Heart left ventricle (tissue), 16 donors: ENCODE measurements around the gene STK36. TPM values are rescaled to one million over a fixed set of nuclear protein-coding genes. Genes with fewer than 3 reads are reported as not detected.

Experiments
- ATAC-seq, 4 donors: fragments of 200-7000 bp; cut with Tn5 transposase; one replicate each; pipeline ENCODE4 v1.9.1; 2020 to 2022; ENCODE audit warnings: moderate library complexity in 4 of 4, mild to moderate bottlenecking in 3 of 4, moderate number of reproducible peaks in 1 of 4
- DNase-seq, 5 donors: peaks; one replicate each; pipeline ENCODE4 v3.0.0-alpha.2; 2020
- H3K27ac ChIP-seq, 12 donors: fragments of 200-600 bp; sonication (generic) in 4 of 12; one replicate each; pipeline versions ENCODE4 v1.5.0 to v1.8.0; 2016 to 2022; ENCODE audit warnings: mild to moderate bottlenecking in 2 of 12
- H3K27me3 ChIP-seq, 9 donors: fragments of 200-600 bp; sonication (generic) in 2 of 9; one replicate each; pipeline versions ENCODE4 v1.5.1 to v1.8.0; 2016 to 2022; ENCODE audit warnings: mild to moderate bottlenecking in 3 of 9
- H3K36me3 ChIP-seq, 9 donors: fragments of 200-600 bp; sonication (generic) in 2 of 9; one replicate each; pipeline versions ENCODE4 v1.5.0 to v1.8.0; 2018 to 2022; ENCODE audit warnings: mild to moderate bottlenecking in 2 of 9
- H3K4me1 ChIP-seq, 12 donors: fragments of 200-600 bp; sonication (generic) in 4 of 12; one replicate each; pipeline versions ENCODE4 v1.5.0 to v1.8.0; 2016 to 2022; ENCODE audit warnings: mild to moderate bottlenecking in 3 of 12
- H3K4me3 ChIP-seq, 12 donors: fragments of 200-600 bp; sonication (generic) in 4 of 12; one replicate each; pipeline versions ENCODE4 v1.5.0 to v1.8.0; 2017 to 2022; ENCODE audit warnings: mild to moderate bottlenecking in 9 of 12, moderate library complexity in 4 of 12
- H3K9me3 ChIP-seq, 12 donors: fragments of 200-600 bp; sonication (generic) in 4 of 12; one replicate each; pipeline versions ENCODE4 v1.5.0 to v1.8.0; 2016 to 2022; ENCODE audit warnings: mild to moderate bottlenecking in 1 of 12
- CTCF ChIP-seq, 12 donors: fragments of 200-600 bp; sonication (generic) in 4 of 12; IDR thresholded peaks; one replicate each; pipeline versions ENCODE4 v1.5.0 to v1.8.0; 2018 to 2022; ENCODE audit warnings: antibody characterized with exemption in 12 of 12, mild to moderate bottlenecking in 5 of 12
- POLR2A ChIP-seq, 2 donors: fragments of 450-650 bp; IDR thresholded peaks; one replicate each; pipeline ENCODE4 v1.6.1; 2017; ENCODE audit warnings: antibody characterized with exemption in 2 of 2, mild to moderate bottlenecking in 2 of 2, moderate library complexity in 2 of 2
- WGBS, 4 donors: extraction: QIAGEN DNeasy Blood & Tissue Kit in 2 of 4; methylation state at CpG; one replicate each; pipeline versions ENCODE4 v1.1.5 to v1.1.7; 2013 to 2018; 5-methylcytosine and 5-hydroxymethylcytosine counted together
- intact Hi-C, 10 donors: fragments of 100-400 bp; cut with DNase I; formaldehyde crosslinking; loops; one replicate each; pipeline versions ENCODE4 v1.11.1 to v1.14.2; 2022
- polyA plus RNA-seq, 2 donors: library from polyadenylated mRNA; stranded (reverse); fragments of 200-250 nt; gene quantifications; one replicate each; pipeline ENCODE4 v1.2.3, GENCODE V29; 2013
- total RNA-seq, 9 donors: library from RNA; depleted of rRNA in 2 of 9; stranded (reverse); fragments of >200 nt in 2 of 9; fragmentation: NEBNext Ultra II Directional in 3 of 9; extraction: Animal tissue kit (Norgen Biotek cat#: 25700) in 3 of 9; gene quantifications; one replicate each; pipeline versions ENCODE4 v1.1.0 to v1.2.4, GENCODE V29; 2016 to 2023
- donor health status: ischemic (EF 13 %, LVEDD 7.1; RV severe dilation, severe dysfunction).
- donor health status: healthy with polysubstance abuse.
- donor health status: DM: no; HTN: yes; CAD: no.
- donor health status: DM: no; HTN: no; CAD: no.
- donor health status: ischemic (EF 25% LVEDD 6.9; RV normal size, moderate dysfunction).
- donor health status: ischemic (EF 25% LVEDD 5.7; RV mildly dilated, moderate dysfunction).
- donor health status: healthy.
- donor health status: DM: yes; HTN: yes; CAD: no.
- donor health status: ischemic (EF 35%, LVEDD 5.7; RV mildly dilated, moderate dysfunction).
- donor health status: nonischemic (EF 11% LVEDD 7.7; RV severe dilation, severe dysfunction).
- donor health status: DM: yes; HTN: yes; CAD: no.
- donor health status: PGD.
- donor health status: ischemic (EF 29% LVEDD 5.4; RV normal size, mild dysfunction).
- donor health status: nonischemic (EF 23%, LVEDD 6.1; RV moderate dilation, normal function).

STK36 gene
- total and polyA plus RNA-seq, 11 donors, result 4.7 to 16.2 (median 7.9) TPM

GRCh38 chr2:218718058-218718457 is 46.2 kb downstream of the STK36 start:
- DNase-seq (no peak), ATAC-seq (no peak)
- peaks cover 0 to 13% (median 3%) of the 10 kb centered on the region in 9 donors for H3K36me3 ChIP-seq
- WGBS, 4 donors, result 85 to 90% (median 89%) methylated on average over 7 of the region's 7 CpGs
- TF ChIP-seq CTCF (IDR thresholded peaks at IDR 0.05), result no peak
- no peak for TF ChIP-seq POLR2A (IDR thresholded peaks at IDR 0.05)
- H3K4me3 ChIP-seq, result no peak overlapping the region
- intact Hi-C loops, result no loop called here
- no peaks in the 10 kb centered on the region for H3K9me3 ChIP-seq
- H3K27ac ChIP-seq, result no peak overlapping the region
- no peaks in the 10 kb centered on the region for H3K27me3 ChIP-seq
- peaks cover 0 to 33% (median 0%) of the 10 kb centered on the region in 12 donors for H3K4me1 ChIP-seq

GRCh38 chr2:218719457-218719856 is 47.6 kb downstream of the STK36 start:
- H3K36me3 ChIP-seq, result peaks cover 0 to 13% (median 3%) of the 10 kb centered on the region in 9 donors
- no peak overlapping the region for H3K27ac ChIP-seq
- H3K9me3 ChIP-seq, result no peaks in the 10 kb centered on the region
- TF ChIP-seq POLR2A (IDR thresholded peaks at IDR 0.05) (no peak), CTCF (IDR thresholded peaks at IDR 0.05) (no peak)
- H3K27me3 ChIP-seq, result no peaks in the 10 kb centered on the region
- no peak for DNase-seq
- 78 to 81% (median 80%) methylated on average over 3 of the region's 3 CpGs for WGBS, 4 donors
- intact Hi-C loops, result no loop called here
- H3K4me3 ChIP-seq, result no peak overlapping the region
- peaks cover 0 to 34% (median 0%) of the 10 kb centered on the region in 12 donors for H3K4me1 ChIP-seq
- no peak for ATAC-seq

GRCh38 chr2:218720048-218721041 is 48.5 kb downstream of the STK36 start:
- TF ChIP-seq CTCF (IDR thresholded peaks at IDR 0.05) (no peak), POLR2A (IDR thresholded peaks at IDR 0.05) (no peak)
- Histone ChIP-seq H3K27ac (no peak overlapping the region), H3K9me3 (peaks cover 0 to 6% (median 0%) of the 10 kb centered on the region in 12 donors), H3K36me3 (peaks cover 0 to 13% (median 3%) of the 10 kb centered on the region in 9 donors), H3K4me3 (no peak overlapping the region), H3K4me1 (peaks cover 0 to 34% (median 0%) of the 10 kb centered on the region in 12 donors), H3K27me3 (no peaks in the 10 kb centered on the region)
- DNase-seq (no peak), ATAC-seq (no peak)
- 93 to 96% (median 95%) methylated on average over 19 of the region's 19 CpGs for WGBS, 4 donors
- intact Hi-C loops, result loop anchor here in 1 of 10 donors (5.0 kb wide), 1 partner anchor 132 kb away; no protein-coding TSS in a partner anchor

- Histone ChIP-seq H3K36me3 (peaks cover 0 to 6% (median 0%) of the 10 kb centered on the region in 9 donors), H3K4me3 (no peak overlapping the region), H3K4me1 (peaks cover 0 to 34% (median 0%) of the 10 kb centered on the region in 12 donors), H3K27ac (no peak overlapping the region), H3K9me3 (peaks cover 0 to 18% (median 9%) of the 10 kb centered on the region in 12 donors), H3K27me3 (no peaks in the 10 kb centered on the region)
- intact Hi-C loops, result loop anchor here in 1 of 10 donors (5.0 kb wide), 1 partner anchor 131 kb away; no protein-coding TSS in a partner anchor
- ATAC-seq (no peak), DNase-seq (no peak)
- no peak for TF ChIP-seq CTCF (IDR thresholded peaks at IDR 0.05)
- TF ChIP-seq POLR2A (IDR thresholded peaks at IDR 0.05), result no peak
These were observed 49.6 kb downstream of the STK36 start for GRCh38 chr2:218721488-218721887.
